Epithelial cell of proximal tubule (primary cell): ENCODE data around the gene MUSK. TPM values are rescaled to one million over a fixed set of nuclear protein-coding genes. Genes with fewer than 3 reads are reported as not detected.

ENCODE experiments used
- DNase-seq: peaks from one replicate; pipeline ENCODE4 v3.0.0-alpha.2; 2011; ENCODE audit warnings: low read depth
- H3K4me3 ChIP-seq: 2 replicates; pipeline ENCODE4 v1.5.1; 2011; ENCODE audit warnings: low read depth, mild to moderate bottlenecking, low read length
- CTCF ChIP-seq: conservative IDR thresholded peaks from 2 replicates; pipeline ENCODE4 v1.5.1; 2012; ENCODE audit warnings: low read depth, mild to moderate bottlenecking, low read length
- total RNA-seq: library from RNA; depleted of rRNA; stranded (reverse); fragments of >200 nt; gene quantifications from 2 replicates; pipeline ENCODE4 v1.2.3, GENCODE V29; 2015

Gene MUSK
- total RNA-seq, 1 donor from 2014 or later = not detected

GRCh38 chr9:110714314-110714713 is 45.7 kb downstream of the MUSK start:
- no peak for TF ChIP-seq CTCF
- no peak overlapping the region for H3K4me3 ChIP-seq
- no peak for DNase-seq

GRCh38 chr9:110728058-110728457 is 59.5 kb downstream of the MUSK start:
- no peak for TF ChIP-seq CTCF
- no peak overlapping the region for H3K4me3 ChIP-seq
- no peak for DNase-seq

GRCh38 chr9:110729641-110730040 is 61.0 kb downstream of the MUSK start:
- no peak overlapping the region for H3K4me3 ChIP-seq
- no peak for TF ChIP-seq CTCF
- DNase-seq = no peak

- TF ChIP-seq CTCF = no peak
- no peak for DNase-seq
- no peak overlapping the region for H3K4me3 ChIP-seq
Measured at GRCh38 chr9:110731437-110732028, 62.9 kb downstream of the MUSK start.

- no peak for TF ChIP-seq CTCF
- H3K4me3 ChIP-seq = no peak overlapping the region
- DNase-seq = no peak
Measured at GRCh38 chr9:110738982-110739381, 70.4 kb downstream of the MUSK start.

- no peak for DNase-seq
- H3K4me3 ChIP-seq = peak overlapping the region; percentile 2
- TF ChIP-seq CTCF = no peak
Measured at GRCh38 chr9:110742741-110743371, 74.3 kb downstream of the MUSK start.
